Esophagus mucosa (tissue), 1 donor: ENCODE measurements around the gene NOCT. TPM values are rescaled to one million over a fixed set of nuclear protein-coding genes. Genes with fewer than 3 reads are reported as not detected.
"Not testable (repeated sequence)": the region's sequence is repeated elsewhere in the genome, so short reads cannot be mapped to it uniquely, and the experiment has no call there.

ENCODE experiments used
- ATAC-seq: fragments of 200-7000 bp; cut with Tn5 transposase; one replicate; pipeline ENCODE4 v1.9.1; 2020
- total RNA-seq: library from RNA; stranded (reverse); gene quantifications from one replicate; pipeline ENCODE4 v1.2.4, GENCODE V29; 2023
- donor health status: DM: yes; HTN: yes; CAD: no.

NOCT gene
- total RNA-seq, 1 donor from 2014 or later: 11.2 TPM

GRCh38 chr4:139011225-139011950, 4.2 kb upstream of the NOCT start:
- no peak for ATAC-seq

DNA sequence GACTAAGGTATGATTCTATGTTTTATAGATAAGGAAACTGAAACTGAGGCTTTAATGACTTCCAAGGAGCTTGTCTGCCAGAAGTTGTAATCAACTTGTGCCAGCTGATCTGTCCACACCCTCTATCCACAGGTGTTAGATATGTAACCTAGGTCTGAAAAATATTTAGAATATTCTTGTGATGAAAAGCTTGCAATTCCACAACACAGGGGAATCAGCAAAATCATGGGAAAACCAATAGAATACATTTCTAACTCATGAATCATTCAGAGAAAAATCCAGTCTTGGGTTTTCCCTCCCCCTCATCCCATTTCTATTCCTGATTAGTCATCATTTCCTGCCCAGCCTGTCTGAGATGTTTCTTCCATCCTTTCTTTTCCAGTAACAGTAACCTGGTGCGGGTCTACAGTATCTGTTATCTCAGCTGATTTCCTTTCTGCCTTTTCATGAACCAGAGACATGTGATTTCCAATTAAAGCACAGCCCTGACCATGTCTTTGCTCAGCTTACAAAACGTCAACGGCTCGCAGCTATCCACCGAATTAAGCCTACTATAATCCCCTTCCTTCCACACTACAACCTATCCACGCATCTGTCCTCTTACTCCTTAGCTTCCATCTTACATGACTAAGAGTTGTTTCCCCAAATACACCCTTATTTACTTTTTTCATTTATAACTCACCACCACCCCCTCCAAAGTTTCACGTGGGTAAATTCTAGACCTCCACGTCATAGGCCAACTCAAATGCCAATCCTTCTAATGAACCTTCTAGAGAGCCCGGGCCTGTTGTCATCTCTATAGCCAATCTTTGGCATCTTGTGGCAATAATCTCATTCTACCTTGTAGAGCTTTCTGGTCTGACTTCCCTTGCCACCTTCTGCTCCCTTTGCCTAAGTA, 961 bp upstream of the NOCT start:
- ATAC-seq: peak; percentile 53

- peak; percentile 30 for ATAC-seq
Observed at GRCh38 chr4:139015948-139016471, 429 bp downstream of the NOCT start.

- ATAC-seq: no peak
Observed at GRCh38 chr4:139017861-139018260, 2.3 kb downstream of the NOCT start.

GRCh38 chr4:139018501-139018900, 2.9 kb downstream of the NOCT start:
- ATAC-seq: no peak

GRCh38 chr4:139018971-139019758, 3.6 kb downstream of the NOCT start:
- no peak for ATAC-seq

- ATAC-seq: no peak
Observed at GRCh38 chr4:139020384-139020783, 4.8 kb downstream of the NOCT start.

- ATAC-seq: not testable (repeated sequence)
Observed at GRCh38 chr4:139021071-139021470, 5.5 kb downstream of the NOCT start.

GRCh38 chr4:139022835-139023234, 7.3 kb downstream of the NOCT start:
- ATAC-seq: no peak

DNA sequence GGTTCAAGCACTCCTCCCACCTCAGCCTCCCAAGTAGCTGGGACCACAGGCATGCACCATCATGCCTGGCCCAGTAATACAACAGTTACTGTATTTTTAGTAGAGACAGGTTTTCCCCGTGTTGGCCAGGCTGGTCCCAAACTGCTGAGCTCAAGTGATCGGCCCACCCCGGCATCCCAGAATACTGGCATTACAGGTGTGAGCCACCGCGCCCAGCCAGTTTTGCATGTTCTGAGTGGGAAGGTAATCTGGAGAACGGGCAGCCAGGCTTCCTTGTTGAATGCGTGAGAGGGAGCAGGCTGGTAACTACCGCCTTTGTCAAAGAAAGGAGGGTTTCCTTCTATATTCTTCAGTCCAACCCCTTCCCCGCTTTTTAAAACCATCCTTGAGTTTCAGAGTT, 9.1 kb downstream of the NOCT start:
- peak; percentile 71 for ATAC-seq

GRCh38 chr4:139025841-139026240, 10.3 kb downstream of the NOCT start:
- ATAC-seq: no peak

DNA sequence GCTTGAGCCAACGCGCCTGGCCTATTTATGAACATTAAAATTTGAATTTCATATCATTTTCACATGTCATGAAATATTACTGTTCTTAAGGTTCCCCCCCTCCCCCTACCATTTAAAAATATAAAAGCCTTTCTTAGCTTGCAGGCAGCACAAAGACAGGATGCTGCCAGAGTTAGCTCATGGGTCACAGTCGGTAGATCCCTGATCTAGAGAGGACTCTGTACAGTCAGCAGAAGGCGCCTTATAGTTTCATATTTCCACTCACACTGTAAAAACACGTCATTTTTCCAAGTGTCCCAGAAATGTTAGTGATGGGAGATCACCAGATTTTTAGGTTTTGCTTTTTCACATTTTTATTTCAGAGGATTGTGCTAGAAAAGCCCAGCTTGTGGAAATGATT, 12.2 kb downstream of the NOCT start:
- no peak for ATAC-seq

DNA sequence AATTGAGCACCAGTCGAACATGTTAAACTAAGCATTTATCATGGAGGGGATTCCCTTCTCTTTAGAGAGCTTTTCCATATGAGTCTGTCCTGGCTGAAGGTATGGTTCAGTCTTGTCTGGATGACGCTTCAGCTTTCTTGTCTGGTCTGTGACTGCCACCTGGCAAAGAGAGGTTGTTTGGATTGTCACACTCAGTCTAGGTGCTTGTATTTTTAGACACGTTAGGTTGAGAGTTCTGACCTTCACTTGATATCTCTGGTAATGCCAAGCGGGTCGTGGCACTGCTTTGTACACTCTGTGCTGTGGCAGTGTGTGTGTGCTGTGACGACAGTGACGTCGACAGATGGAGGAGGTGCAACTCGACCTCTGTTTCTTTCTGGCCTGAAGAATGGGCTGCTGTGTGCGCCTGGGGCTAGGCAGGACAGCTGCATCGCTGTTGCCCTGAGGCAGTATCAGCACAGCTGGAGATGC, 12.6 kb downstream of the NOCT start:
- ATAC-seq: peak; percentile 9

- not testable (repeated sequence) for ATAC-seq
Observed at GRCh38 chr4:139029866-139030363, 14.3 kb downstream of the NOCT start.

GRCh38 chr4:139030614-139031235, 15.1 kb downstream of the NOCT start:
- peak; percentile 79 for ATAC-seq

- no peak for ATAC-seq
Observed at GRCh38 chr4:139035650-139036049, 20.1 kb downstream of the NOCT start.

DNA sequence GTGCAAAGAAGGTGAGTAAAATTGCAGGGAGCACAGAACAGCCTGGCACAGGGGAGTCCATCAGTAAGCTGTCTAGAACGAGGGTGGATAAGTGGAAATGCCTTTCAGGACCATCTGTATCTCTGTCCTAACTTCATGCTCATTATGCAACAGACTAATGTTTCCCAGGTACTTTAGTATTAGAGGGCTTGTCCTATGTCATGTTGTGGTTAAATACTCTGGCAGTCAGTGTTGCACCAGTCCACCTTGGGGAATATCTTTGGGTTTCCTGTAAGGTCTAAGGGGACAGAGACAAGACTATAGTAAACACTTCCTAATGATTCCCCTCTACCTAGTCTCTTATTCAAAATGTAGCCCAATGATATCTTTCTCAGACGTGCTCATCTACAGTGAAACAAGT, 21.3 kb downstream of the NOCT start:
- ATAC-seq: no peak

GRCh38 chr4:139038874-139039443, 23.4 kb downstream of the NOCT start:
- no peak for ATAC-seq

GRCh38 chr4:139042981-139043460, 27.4 kb downstream of the NOCT start:
- ATAC-seq: peak; percentile 41

DNA sequence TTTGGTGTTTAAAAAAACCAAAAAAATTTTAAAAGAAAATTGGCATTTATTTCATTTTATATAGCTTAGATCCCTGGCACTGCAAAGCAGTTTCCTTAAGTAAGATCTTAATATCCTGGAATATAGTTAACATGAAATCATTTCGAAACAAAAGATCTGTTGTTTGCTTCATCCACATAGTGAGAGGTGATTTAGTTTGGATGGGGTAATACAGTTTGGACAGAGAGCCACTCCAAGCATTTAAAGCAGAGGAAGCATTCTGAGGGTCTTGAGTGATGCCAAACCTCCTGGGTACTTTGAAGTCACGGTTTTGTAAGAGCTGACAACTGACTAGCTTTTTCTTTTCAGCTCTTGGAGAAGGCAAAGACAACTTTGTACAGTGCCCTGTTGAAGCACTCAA, 28.7 kb downstream of the NOCT start:
- no peak for ATAC-seq

DNA sequence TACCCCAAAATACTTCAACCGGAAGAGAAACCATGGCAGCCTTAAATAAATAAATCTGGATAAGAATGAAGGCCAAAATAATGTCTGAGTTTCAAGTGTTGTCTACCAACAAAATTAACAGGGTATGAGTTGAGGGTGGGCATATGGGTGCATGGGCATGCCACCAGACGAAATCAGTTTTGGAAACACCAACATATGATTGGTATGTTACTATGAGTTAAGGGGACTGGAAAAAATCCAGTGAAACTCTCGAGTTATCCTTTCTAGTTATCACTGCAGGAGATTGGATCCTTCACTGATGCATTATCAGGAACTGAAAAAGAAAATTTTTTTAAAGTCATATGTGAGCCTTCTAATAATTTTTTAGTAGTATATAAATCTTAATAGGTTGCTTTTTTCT, 32.4 kb downstream of the NOCT start:
- no peak for ATAC-seq
